Measurements from ENCODE around the gene LPCAT4. TPM values are rescaled to one million over a fixed set of nuclear protein-coding genes. Genes with fewer than 3 reads are reported as not detected.

LPCAT4 gene
- total and polyA plus RNA-seq, 2 donors (not counting 1 experiment from before 2014, with no cell fraction given): 6.3 to 21.8 TPM

DNA sequence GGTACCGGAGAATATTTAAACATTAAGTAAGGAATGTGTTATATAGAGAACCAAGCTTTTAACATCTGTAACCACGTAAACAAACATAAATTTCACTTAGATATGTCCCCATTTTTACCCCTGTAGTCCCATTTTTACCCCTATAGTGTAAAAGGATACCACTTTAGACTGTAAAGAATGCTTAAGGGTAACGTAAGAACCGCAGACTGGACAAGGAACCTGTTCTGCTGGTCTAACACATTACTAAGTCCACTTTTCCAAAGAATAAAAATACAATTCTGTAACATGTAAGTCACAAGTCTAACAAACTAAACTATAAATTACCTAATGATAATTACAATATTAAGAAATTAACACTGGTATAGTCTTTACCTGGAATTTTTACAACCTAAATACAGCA is 32.3 kb downstream of the LPCAT4 start:
- no peaks in the 10 kb centered on the region for H3K79me2 ChIP-seq (ENCODE audit: control insufficient read depth, insufficient read depth, low read length)
- peak overlapping the region; percentile 15 for H3K4me2 ChIP-seq (ENCODE audit: extremely low read depth, insufficient read depth, low read length)
- H2AFZ ChIP-seq (ENCODE audit: low read length): no peak overlapping the region
- DNase-seq (ENCODE audit: low read depth in 2 of 2): no peak
- peaks cover 7% of the 10 kb centered on the region for H3K4me1 ChIP-seq (ENCODE audit: control insufficient read depth, extremely low read depth, insufficient read depth, low read length)
- H3K4me3 ChIP-seq (replicated peaks in 1 of 4; ENCODE audit: control extremely low read depth in 1 of 4, insufficient read depth in 1 of 4, low read depth in 3 of 4, low read length in 4 of 4): peak overlapping the region in 2 of 4 experiments; percentile 1 to 14
- no peaks in the 10 kb centered on the region for H3K36me3 ChIP-seq (ENCODE audit: control insufficient read depth, insufficient read depth, low read length)
- no peak overlapping the region for H3K9ac ChIP-seq (ENCODE audit: insufficient read depth, low read length)
- no peaks in the 10 kb centered on the region for H3K9me3 ChIP-seq (ENCODE audit: control insufficient read depth, insufficient read depth, low read depth, low read length)
- no peaks in the 10 kb centered on the region for H3K27me3 ChIP-seq (ENCODE audit: control insufficient read depth, insufficient read depth, low read length)
- H3K27ac ChIP-seq (ENCODE audit: insufficient read depth, low read length): no peak overlapping the region
- TF ChIP-seq EZH2 (IDR thresholded peaks at IDR 0.05; ENCODE audit: low read length, missing control alignments): no peak
- TF ChIP-seq, protein P1, sequence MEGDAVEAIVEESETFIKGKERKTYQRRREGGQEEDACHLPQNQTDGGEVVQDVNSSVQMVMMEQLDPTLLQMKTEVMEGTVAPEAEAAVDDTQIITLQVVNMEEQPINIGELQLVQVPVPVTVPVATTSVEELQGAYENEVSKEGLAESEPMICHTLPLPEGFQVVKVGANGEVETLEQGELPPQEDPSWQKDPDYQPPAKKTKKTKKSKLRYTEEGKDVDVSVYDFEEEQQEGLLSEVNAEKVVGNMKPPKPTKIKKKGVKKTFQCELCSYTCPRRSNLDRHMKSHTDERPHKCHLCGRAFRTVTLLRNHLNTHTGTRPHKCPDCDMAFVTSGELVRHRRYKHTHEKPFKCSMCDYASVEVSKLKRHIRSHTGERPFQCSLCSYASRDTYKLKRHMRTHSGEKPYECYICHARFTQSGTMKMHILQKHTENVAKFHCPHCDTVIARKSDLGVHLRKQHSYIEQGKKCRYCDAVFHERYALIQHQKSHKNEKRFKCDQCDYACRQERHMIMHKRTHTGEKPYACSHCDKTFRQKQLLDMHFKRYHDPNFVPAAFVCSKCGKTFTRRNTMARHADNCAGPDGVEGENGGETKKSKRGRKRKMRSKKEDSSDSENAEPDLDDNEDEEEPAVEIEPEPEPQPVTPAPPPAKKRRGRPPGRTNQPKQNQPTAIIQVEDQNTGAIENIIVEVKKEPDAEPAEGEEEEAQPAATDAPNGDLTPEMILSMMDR (conservative IDR thresholded peaks at IDR 0.05 in 1 of 2, IDR thresholded peaks at IDR 0.05 in 1 of 2; ENCODE audit: low read depth in 1 of 2, low read length in 2 of 2): no peak
- no peaks in the 10 kb centered on the region for H4K20me1 ChIP-seq (ENCODE audit: control insufficient read depth, extremely low read depth, insufficient read depth, low read length)

DNA sequence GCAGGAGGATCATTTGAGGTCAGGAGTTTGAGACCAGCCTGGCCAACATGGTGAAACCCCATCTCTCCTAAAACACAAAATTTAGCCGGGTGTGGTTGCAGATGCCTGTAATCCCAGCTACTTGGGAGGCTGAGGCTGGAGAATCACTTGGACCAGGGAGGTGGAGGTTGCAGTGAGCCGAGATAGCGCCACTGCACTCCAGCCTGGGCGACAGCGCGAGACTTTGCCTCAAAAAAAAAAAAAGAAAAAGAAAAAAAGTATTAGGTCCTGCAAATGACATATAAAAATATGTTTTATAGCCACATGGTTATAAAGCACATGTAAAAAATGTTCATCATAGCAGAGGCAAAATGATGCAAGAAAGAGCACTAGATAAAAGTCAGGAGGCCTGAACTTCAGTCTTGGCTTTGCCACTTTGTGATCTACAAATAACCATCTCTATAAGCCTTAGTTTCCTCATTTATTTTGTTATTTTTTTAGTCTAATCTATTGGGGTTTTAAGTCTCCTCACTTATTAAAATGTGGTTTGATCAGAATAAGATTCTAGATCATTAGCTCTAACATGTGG is 34.4 kb downstream of the LPCAT4 start:
- Histone ChIP-seq H3K9me3 (ENCODE audit: control insufficient read depth, insufficient read depth, low read depth, low read length) (no peaks in the 10 kb centered on the region), H3K4me1 (ENCODE audit: control insufficient read depth, extremely low read depth, insufficient read depth, low read length) (peaks cover 7% of the 10 kb centered on the region), H3K4me3 (replicated peaks in 1 of 4; ENCODE audit: control extremely low read depth in 1 of 4, insufficient read depth in 1 of 4, low read depth in 3 of 4, low read length in 4 of 4) (no peak overlapping the region), H3K4me2 (ENCODE audit: extremely low read depth, insufficient read depth, low read length) (no peak overlapping the region), H2AFZ (ENCODE audit: low read length) (no peak overlapping the region), H3K9ac (ENCODE audit: insufficient read depth, low read length) (no peak overlapping the region), H3K27ac (ENCODE audit: insufficient read depth, low read length) (no peak overlapping the region), H3K36me3 (ENCODE audit: control insufficient read depth, insufficient read depth, low read length) (no peaks in the 10 kb centered on the region), H4K20me1 (ENCODE audit: control insufficient read depth, extremely low read depth, insufficient read depth, low read length) (no peaks in the 10 kb centered on the region), H3K27me3 (ENCODE audit: control insufficient read depth, insufficient read depth, low read length) (no peaks in the 10 kb centered on the region), H3K79me2 (ENCODE audit: control insufficient read depth, insufficient read depth, low read length) (no peaks in the 10 kb centered on the region)
- no peak for TF ChIP-seq EZH2 (IDR thresholded peaks at IDR 0.05; ENCODE audit: low read length, missing control alignments)
- TF ChIP-seq, protein P1 (conservative IDR thresholded peaks at IDR 0.05 in 1 of 2, IDR thresholded peaks at IDR 0.05 in 1 of 2; ENCODE audit: low read depth in 1 of 2, low read length in 2 of 2): no peak
- no peak for DNase-seq (ENCODE audit: low read depth in 2 of 2)

DNA sequence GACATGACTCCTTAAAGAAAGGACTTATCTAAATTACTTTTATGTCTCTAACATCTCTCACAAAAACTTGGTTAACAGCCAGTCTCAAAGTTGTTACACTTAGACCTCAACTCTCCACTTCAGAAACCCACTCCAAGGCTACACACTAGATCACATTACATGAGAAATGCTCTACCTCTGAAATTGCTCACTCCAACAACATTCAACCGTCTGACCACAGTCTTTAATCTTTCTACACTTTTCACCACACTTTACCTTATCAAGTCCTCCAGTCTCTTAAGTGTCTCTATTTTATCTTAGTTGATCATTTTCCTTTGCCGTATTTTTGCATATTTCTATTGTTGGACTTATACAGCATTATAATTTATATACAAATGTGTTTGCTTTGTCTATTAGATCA is 35.2 kb downstream of the LPCAT4 start:
- Histone ChIP-seq H3K4me2 (ENCODE audit: extremely low read depth, insufficient read depth, low read length) (no peak overlapping the region), H3K4me1 (ENCODE audit: control insufficient read depth, extremely low read depth, insufficient read depth, low read length) (peaks cover 2% of the 10 kb centered on the region), H3K4me3 (replicated peaks in 1 of 4; ENCODE audit: control extremely low read depth in 1 of 4, insufficient read depth in 1 of 4, low read depth in 3 of 4, low read length in 4 of 4) (no peak overlapping the region), H3K9me3 (ENCODE audit: control insufficient read depth, insufficient read depth, low read depth, low read length) (no peaks in the 10 kb centered on the region), H2AFZ (ENCODE audit: low read length) (no peak overlapping the region), H4K20me1 (ENCODE audit: control insufficient read depth, extremely low read depth, insufficient read depth, low read length) (no peaks in the 10 kb centered on the region), H3K36me3 (ENCODE audit: control insufficient read depth, insufficient read depth, low read length) (no peaks in the 10 kb centered on the region), H3K79me2 (ENCODE audit: control insufficient read depth, insufficient read depth, low read length) (no peaks in the 10 kb centered on the region), H3K9ac (ENCODE audit: insufficient read depth, low read length) (no peak overlapping the region), H3K27me3 (ENCODE audit: control insufficient read depth, insufficient read depth, low read length) (no peaks in the 10 kb centered on the region), H3K27ac (ENCODE audit: insufficient read depth, low read length) (no peak overlapping the region)
- TF ChIP-seq, protein P1 (conservative IDR thresholded peaks at IDR 0.05 in 1 of 2, IDR thresholded peaks at IDR 0.05 in 1 of 2; ENCODE audit: low read depth in 1 of 2, low read length in 2 of 2): no peak
- no peak for TF ChIP-seq EZH2 (IDR thresholded peaks at IDR 0.05; ENCODE audit: low read length, missing control alignments)
- DNase-seq (ENCODE audit: low read depth in 2 of 2): peak in 1 of 2 donors; percentile 73

All from fibroblast of lung (primary cell).